Hepatocyte (in vitro differentiated cells): ENCODE measurements around the gene SH3BGRL2.

ENCODE experiments used
- CTCF ChIP-seq: fragments of 200-600 bp; sonication (generic); IDR thresholded peaks from 2 replicates; pipeline ENCODE4 v1.5.1; 2016; ENCODE audit warnings: antibody characterized with exemption, mild to moderate bottlenecking; ENCODE audit not compliant: poor library complexity
- EZH2 ChIP-seq: fragments of 200-600 bp; sonication (generic); IDR thresholded peaks from 2 replicates; pipeline ENCODE4 v1.6.1; 2016; ENCODE audit warnings: antibody characterized with exemption, mild to moderate bottlenecking, borderline replicate concordance
- EZH2phosphoT487 ChIP-seq: fragments of 200-600 bp; sonication (generic); IDR thresholded peaks from one replicate; pipeline ENCODE4 v1.6.1; 2018; ENCODE audit warnings: antibody characterized with exemption, mild to moderate bottlenecking, low read depth, moderate library complexity; ENCODE audit not compliant: unreplicated experiment, severe bottlenecking

DNA sequence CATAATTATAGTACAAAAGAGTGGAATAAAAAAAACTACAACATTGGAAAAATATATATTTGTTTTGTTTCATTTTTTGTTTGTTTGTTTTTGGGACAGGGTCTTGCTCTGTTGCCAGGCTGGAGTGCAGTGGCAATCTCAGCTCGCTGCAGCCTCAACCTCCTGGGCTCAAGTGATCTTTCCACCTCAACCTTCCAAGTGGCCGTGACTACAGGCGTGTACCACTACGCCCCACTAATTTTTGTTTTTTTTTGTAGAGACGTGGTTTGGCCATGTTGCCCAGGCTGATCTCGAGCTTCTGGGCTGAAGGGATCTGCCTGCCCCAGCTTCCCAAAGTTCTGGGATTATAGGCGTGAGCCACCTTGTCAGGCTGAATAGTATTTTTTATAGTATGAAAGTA lies 41.4 kb upstream of the SH3BGRL2 start:
- TF ChIP-seq CTCF (no peak), EZH2phosphoT487 (no peak), EZH2 (no peak)
